Measurements from ENCODE around the gene TECPR1.

- TF ChIP-seq EZH2phosphoT487 (IDR thresholded peaks at IDR 0.05; ENCODE audit: insufficient read depth, low read depth) (no peak), EZH2 (IDR thresholded peaks at IDR 0.05; ENCODE audit: insufficient read depth, poor library complexity, severe bottlenecking) (no peak)
Observed at GRCh38 chr7:98238976-98239375, 13.1 kb downstream of the TECPR1 start.

All from GM23248 (cell line).